Dedifferentiated amniotic fluid mesenchymal stem cell (primary cell): Measurements from ENCODE around the gene NAA50.

ENCODE experiments used
- DNase-seq: peaks from one replicate; pipeline ENCODE4 v3.0.0-alpha.2; 2016; ENCODE audit errors: extremely low spot score

The NAA50 gene

GRCh38 chr3:113743006-113743630, 2.9 kb downstream of the NAA50 start:
- no peak for DNase-seq

GRCh38 chr3:113741620-113742019, 4.4 kb downstream of the NAA50 start:
- no peak for DNase-seq

GRCh38 chr3:113741086-113741485, 5.0 kb downstream of the NAA50 start:
- DNase-seq: no peak

GRCh38 chr3:113736548-113737089, 9.4 kb downstream of the NAA50 start:
- DNase-seq: peak; percentile 73

- DNase-seq: no peak
These were observed 14.4 kb downstream of the NAA50 start for GRCh38 chr3:113731694-113732093.

GRCh38 chr3:113730550-113730949, 15.5 kb downstream of the NAA50 start:
- DNase-seq: no peak

GRCh38 chr3:113728661-113729060, 17.4 kb downstream of the NAA50 start:
- DNase-seq: no peak

- DNase-seq: no peak
These were observed 24.4 kb downstream of the NAA50 start for GRCh38 chr3:113721636-113722035.

GRCh38 chr3:113719758-113720157, 26.3 kb downstream of the NAA50 start:
- no peak for DNase-seq

- no peak for DNase-seq
These were observed 26.8 kb downstream of the NAA50 start for GRCh38 chr3:113719294-113719693.

- DNase-seq: no peak
These were observed 28.2 kb downstream of the NAA50 start for GRCh38 chr3:113717818-113718217.

GRCh38 chr3:113717308-113717707, 28.7 kb downstream of the NAA50 start:
- DNase-seq: no peak

GRCh38 chr3:113714702-113715101, 31.3 kb downstream of the NAA50 start:
- no peak for DNase-seq

- no peak for DNase-seq
These were observed 33.9 kb downstream of the NAA50 start for GRCh38 chr3:113712129-113712528.

GRCh38 chr3:113707835-113708234, 38.2 kb downstream of the NAA50 start:
- DNase-seq: no peak

- no peak for DNase-seq
These were observed 47.1 kb downstream of the NAA50 start for GRCh38 chr3:113698956-113699355.

GRCh38 chr3:113698213-113698742, 47.8 kb downstream of the NAA50 start:
- DNase-seq: no peak

GRCh38 chr3:113697500-113698090, 48.5 kb downstream of the NAA50 start:
- peak; percentile 19 for DNase-seq

GRCh38 chr3:113696658-113697499, 49.2 kb downstream of the NAA50 start:
- DNase-seq: peak; percentile 99

GRCh38 chr3:113695786-113696645, 50.0 kb downstream of the NAA50 start, which contains the start of gene USF3:
Gene USF3 (minus strand): TSS chr3:113696642. CDS start chr3:113674878, 21,764 bp downstream.
- peak; percentile 42 for DNase-seq

- no peak for DNase-seq
These were observed 50.6 kb downstream of the NAA50 start for GRCh38 chr3:113695431-113695785.
